ENCODE results near the gene RHBDL1. TPM values are rescaled to one million over a fixed set of nuclear protein-coding genes. Genes with fewer than 3 reads are reported as not detected.
A peak's percentile ranks its signal among the peaks of the same experiment; 100 is the strongest.

Gene RHBDL1
- polyA plus RNA-seq, 1 donor from 2014 or later: 7.2 TPM

DNA sequence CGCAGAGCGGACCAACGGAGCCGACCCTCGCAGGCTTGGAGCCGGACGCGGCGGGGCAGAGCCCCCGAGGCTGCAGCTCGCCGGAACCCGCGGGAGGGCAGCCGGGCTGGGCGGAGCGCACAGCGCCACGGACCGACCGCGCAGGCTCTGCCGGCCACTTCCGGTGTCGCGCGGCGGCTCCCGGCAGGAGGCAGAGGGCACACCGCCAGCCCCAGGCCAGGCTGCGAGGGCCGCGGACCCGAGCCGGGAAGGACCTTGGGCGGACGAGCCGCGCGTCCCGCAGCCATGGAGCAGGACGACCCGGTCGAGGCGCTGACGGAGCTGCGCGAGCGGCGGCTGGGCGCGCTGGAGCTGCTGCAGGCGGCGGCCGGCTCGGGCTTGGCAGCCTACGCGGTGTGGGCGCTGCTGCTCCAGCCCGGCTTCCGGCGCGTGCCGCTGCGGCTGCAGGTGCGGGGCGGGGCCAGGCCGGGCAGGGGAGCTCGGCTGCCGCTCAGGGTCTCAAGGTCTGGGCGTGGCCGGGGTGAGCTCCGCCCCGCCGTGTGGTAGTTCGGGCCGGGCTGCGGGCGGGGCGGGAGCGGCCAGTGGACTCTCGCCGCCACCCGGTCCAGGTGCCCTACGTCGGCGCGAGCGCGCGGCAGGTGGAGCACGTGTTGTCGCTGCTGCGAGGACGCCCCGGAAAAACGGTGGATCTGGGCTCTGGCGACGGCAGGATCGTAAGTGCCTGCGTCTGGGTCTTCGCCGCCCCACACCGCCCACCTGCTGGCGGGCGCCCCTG is 45.7 kb downstream of the RHBDL1 start, which contains the start of gene ANTKMT:
TSS of gene ANTKMT (plus strand) at position 157 of the 775 bp plus-strand sequence. CDS start at position 286, 129 bp downstream.
- H3K27me3 ChIP-seq (ENCODE audit: insufficient read depth, low read depth, low read length): no peaks in the 10 kb centered on the region
- H3F3A ChIP-seq (ENCODE audit: insufficient read depth, low read length, poor library complexity, severe bottlenecking): no peaks in the 10 kb centered on the region
- peak within 1 kb of the TSS; percentile 2 for H2AFZ ChIP-seq (ENCODE audit: low read depth, low read length)
- peak; percentile 65 for TF ChIP-seq POLR2AphosphoS5 (IDR thresholded peaks at IDR 0.05)
- TF ChIP-seq MXI1 (conservative IDR thresholded peaks at IDR 0.05; ENCODE audit: poor library complexity, severe bottlenecking): peak; percentile 90
- TF ChIP-seq EZH2 (IDR thresholded peaks at IDR 0.05; ENCODE audit: borderline replicate concordance, insufficient read depth, low read length, poor library complexity, severe bottlenecking): no peak
- TF ChIP-seq EP300 (conservative IDR thresholded peaks at IDR 0.05; ENCODE audit: poor library complexity, severe bottlenecking): peak; percentile 30
- TF ChIP-seq TAF1 (IDR thresholded peaks at IDR 0.05; ENCODE audit: low read depth): no peak
- peak within 1 kb of the TSS; percentile 96 for H3K4me2 ChIP-seq (ENCODE audit: low read length)
- no peaks in the 10 kb centered on the region for H4K20me1 ChIP-seq (ENCODE audit: insufficient read depth)
- no peaks in the 10 kb centered on the region for H3K9me2 ChIP-seq (ENCODE audit: insufficient read depth, low read length)
- peaks cover 10% of the 10 kb centered on the region for H3K79me2 ChIP-seq (replicated peaks; ENCODE audit: insufficient read depth, low read length)
- H3K36me3 ChIP-seq (ENCODE audit: insufficient read depth, low read length): no peaks in the 10 kb centered on the region
- H3K4me3 ChIP-seq (ENCODE audit: low read length): peak within 1 kb of the TSS; percentile 95
- H3K9ac ChIP-seq (ENCODE audit: low read length): peak within 1 kb of the TSS; percentile 90
- H3K27ac ChIP-seq (ENCODE audit: low read length): peak within 1 kb of the TSS; percentile 89
- H3K9me3 ChIP-seq (ENCODE audit: low read length): no peaks in the 10 kb centered on the region

DNA sequence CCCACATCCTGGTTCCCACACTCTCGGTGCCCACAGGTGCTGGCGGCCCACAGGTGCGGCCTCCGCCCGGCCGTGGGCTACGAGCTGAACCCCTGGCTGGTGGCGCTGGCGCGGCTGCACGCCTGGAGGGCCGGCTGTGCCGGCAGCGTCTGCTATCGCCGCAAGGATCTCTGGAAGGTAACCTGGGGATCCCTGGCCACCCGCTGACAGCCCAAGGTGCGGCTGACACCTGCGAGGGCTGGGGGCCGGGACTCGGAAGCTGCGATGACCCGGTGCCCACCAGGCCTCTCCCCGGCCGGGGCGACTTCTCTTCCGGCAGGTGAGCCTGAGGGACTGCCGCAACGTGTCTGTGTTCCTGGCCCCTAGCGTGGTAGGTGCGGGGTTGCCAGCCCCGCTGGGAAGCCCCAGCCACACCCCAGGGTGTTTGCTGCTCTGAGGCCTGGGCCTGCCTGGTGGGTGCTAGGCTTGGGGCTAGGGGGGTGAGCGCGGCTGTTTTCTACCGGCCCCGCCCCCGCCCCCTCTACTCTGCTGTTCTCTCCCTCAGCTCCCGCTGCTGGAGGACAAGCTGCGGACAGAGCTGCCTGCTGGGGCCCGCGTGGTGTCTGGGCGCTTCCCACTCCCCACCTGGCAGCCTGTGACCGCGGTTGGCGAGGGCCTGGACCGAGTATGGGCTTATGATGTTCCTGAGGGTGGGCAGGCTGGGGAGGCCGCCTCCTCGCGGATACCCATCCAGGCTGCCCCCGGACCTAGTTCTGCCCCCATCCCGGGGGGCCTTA is 46.5 kb downstream of the RHBDL1 start:
- Histone ChIP-seq H3K9me3 (ENCODE audit: low read length) (no peaks in the 10 kb centered on the region), H3K27me3 (ENCODE audit: insufficient read depth, low read depth, low read length) (no peaks in the 10 kb centered on the region), H4K20me1 (ENCODE audit: insufficient read depth) (no peaks in the 10 kb centered on the region), H3F3A (ENCODE audit: insufficient read depth, low read length, poor library complexity, severe bottlenecking) (no peaks in the 10 kb centered on the region), H3K9me2 (ENCODE audit: insufficient read depth, low read length) (no peaks in the 10 kb centered on the region), H3K36me3 (ENCODE audit: insufficient read depth, low read length) (no peaks in the 10 kb centered on the region), H3K9ac (ENCODE audit: low read length) (peak overlapping the region; percentile 90), H2AFZ (ENCODE audit: low read depth, low read length) (no peak overlapping the region), H3K79me2 (replicated peaks; ENCODE audit: insufficient read depth, low read length) (peaks cover 6% of the 10 kb centered on the region), H3K27ac (ENCODE audit: low read length) (no peak overlapping the region), H3K4me3 (ENCODE audit: low read length) (peak overlapping the region; percentile 95), H3K4me2 (ENCODE audit: low read length) (peak overlapping the region; percentile 55)
- TF ChIP-seq EZH2 (IDR thresholded peaks at IDR 0.05; ENCODE audit: borderline replicate concordance, insufficient read depth, low read length, poor library complexity, severe bottlenecking) (no peak), POLR2AphosphoS5 (IDR thresholded peaks at IDR 0.05) (no peak), EP300 (conservative IDR thresholded peaks at IDR 0.05; ENCODE audit: poor library complexity, severe bottlenecking) (no peak), MXI1 (conservative IDR thresholded peaks at IDR 0.05; ENCODE audit: poor library complexity, severe bottlenecking) (no peak), RAD21 (conservative IDR thresholded peaks at IDR 0.05) (no peak), SMC3 (conservative IDR thresholded peaks at IDR 0.05; ENCODE audit: poor library complexity) (no peak), TAF1 (IDR thresholded peaks at IDR 0.05; ENCODE audit: low read depth) (no peak)
- TF ChIP-seq, protein P1, sequence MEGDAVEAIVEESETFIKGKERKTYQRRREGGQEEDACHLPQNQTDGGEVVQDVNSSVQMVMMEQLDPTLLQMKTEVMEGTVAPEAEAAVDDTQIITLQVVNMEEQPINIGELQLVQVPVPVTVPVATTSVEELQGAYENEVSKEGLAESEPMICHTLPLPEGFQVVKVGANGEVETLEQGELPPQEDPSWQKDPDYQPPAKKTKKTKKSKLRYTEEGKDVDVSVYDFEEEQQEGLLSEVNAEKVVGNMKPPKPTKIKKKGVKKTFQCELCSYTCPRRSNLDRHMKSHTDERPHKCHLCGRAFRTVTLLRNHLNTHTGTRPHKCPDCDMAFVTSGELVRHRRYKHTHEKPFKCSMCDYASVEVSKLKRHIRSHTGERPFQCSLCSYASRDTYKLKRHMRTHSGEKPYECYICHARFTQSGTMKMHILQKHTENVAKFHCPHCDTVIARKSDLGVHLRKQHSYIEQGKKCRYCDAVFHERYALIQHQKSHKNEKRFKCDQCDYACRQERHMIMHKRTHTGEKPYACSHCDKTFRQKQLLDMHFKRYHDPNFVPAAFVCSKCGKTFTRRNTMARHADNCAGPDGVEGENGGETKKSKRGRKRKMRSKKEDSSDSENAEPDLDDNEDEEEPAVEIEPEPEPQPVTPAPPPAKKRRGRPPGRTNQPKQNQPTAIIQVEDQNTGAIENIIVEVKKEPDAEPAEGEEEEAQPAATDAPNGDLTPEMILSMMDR (IDR thresholded peaks at IDR 0.05; ENCODE audit: poor library complexity, severe bottlenecking): no peak
- TF ChIP-seq, protein P2, sequence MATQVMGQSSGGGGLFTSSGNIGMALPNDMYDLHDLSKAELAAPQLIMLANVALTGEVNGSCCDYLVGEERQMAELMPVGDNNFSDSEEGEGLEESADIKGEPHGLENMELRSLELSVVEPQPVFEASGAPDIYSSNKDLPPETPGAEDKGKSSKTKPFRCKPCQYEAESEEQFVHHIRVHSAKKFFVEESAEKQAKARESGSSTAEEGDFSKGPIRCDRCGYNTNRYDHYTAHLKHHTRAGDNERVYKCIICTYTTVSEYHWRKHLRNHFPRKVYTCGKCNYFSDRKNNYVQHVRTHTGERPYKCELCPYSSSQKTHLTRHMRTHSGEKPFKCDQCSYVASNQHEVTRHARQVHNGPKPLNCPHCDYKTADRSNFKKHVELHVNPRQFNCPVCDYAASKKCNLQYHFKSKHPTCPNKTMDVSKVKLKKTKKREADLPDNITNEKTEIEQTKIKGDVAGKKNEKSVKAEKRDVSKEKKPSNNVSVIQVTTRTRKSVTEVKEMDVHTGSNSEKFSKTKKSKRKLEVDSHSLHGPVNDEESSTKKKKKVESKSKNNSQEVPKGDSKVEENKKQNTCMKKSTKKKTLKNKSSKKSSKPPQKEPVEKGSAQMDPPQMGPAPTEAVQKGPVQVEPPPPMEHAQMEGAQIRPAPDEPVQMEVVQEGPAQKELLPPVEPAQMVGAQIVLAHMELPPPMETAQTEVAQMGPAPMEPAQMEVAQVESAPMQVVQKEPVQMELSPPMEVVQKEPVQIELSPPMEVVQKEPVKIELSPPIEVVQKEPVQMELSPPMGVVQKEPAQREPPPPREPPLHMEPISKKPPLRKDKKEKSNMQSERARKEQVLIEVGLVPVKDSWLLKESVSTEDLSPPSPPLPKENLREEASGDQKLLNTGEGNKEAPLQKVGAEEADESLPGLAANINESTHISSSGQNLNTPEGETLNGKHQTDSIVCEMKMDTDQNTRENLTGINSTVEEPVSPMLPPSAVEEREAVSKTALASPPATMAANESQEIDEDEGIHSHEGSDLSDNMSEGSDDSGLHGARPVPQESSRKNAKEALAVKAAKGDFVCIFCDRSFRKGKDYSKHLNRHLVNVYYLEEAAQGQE (IDR thresholded peaks at IDR 0.05; ENCODE audit: borderline replicate concordance): no peak
